Measurements from ENCODE around the gene FOXD2. TPM values are rescaled to one million over a fixed set of nuclear protein-coding genes. Genes with fewer than 3 reads are reported as not detected.

Gene FOXD2
- total RNA-seq, 1 experiment from 2014 or later = 0.17 TPM

DNA sequence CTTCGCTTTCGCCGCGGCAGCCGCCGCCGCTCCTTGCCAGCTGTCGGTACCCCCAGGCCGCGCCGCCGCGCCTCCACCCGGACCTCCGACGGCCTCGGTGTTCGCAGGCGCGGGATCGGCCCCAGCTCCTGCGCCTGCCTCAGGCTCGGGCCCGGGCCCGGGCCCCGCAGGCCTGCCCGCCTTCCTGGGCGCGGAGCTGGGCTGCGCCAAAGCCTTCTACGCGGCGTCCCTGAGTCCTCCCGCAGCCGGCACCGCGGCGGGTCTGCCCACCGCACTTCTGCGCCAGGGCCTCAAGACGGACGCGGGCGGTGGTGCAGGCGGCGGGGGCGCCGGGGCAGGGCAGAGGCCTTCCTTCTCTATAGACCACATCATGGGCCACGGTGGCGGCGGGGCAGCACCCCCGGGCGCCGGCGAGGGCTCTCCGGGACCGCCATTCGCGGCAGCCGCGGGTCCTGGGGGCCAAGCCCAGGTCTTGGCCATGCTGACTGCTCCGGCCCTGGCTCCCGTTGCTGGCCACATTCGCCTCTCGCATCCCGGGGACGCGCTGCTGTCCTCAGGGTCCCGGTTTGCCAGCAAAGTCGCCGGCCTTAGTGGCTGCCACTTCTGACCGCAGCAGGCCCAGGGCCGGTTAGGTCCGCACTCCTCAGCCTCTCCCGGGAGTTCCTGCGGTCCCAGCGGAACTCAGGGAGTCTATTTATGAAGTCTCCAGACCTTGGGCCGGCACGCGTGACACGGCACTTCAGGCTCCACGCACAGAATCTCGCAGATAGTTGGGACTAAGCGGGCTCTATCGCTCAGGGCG is 1.4 kb downstream of the FOXD2 start:
- Histone ChIP-seq H3K4me3 (ENCODE audit: low read depth, low read length, poor library complexity, severe bottlenecking) (no peak overlapping the region), H3K36me3 (ENCODE audit: insufficient read depth, low read length, poor library complexity, severe bottlenecking) (no peaks in the 10 kb centered on the region), H3K4me1 (ENCODE audit: insufficient read depth, low read length, poor library complexity, severe bottlenecking) (peaks cover 6% of the 10 kb centered on the region), H3K27ac (ENCODE audit: low read depth, low read length, poor library complexity, severe bottlenecking) (no peak overlapping the region), H3K27me3 (replicated peaks; ENCODE audit: insufficient read depth, low read depth, low read length, poor library complexity) (peaks cover 60% of the 10 kb centered on the region), H3K9me3 (ENCODE audit: low read depth, low read length, poor library complexity, severe bottlenecking) (no peaks in the 10 kb centered on the region)
- no peak for DNase-seq (ENCODE audit: low spot score)
- intact Hi-C loops (cut with micrococcal nuclease; ENCODE audit: unreplicated experiment) = loop anchor here (10.0 kb wide), 1 partner anchor 146 kb away; no protein-coding TSS in a partner anchor
- BruUV-seq (replicated peaks) = no TSS peak
- ChIA-PET POLR2A (ENCODE audit: low non-redundant PET) (no interaction called here), CTCF (no interaction called here)
- TF ChIP-seq CTCF (conservative IDR thresholded peaks at IDR 0.05; ENCODE audit: low read depth, low read length) = no peak
- TF ChIP-seq EZH2 (IDR thresholded peaks at IDR 0.05; ENCODE audit: borderline replicate concordance, low read depth, low read length, poor library complexity, severe bottlenecking) = no peak

DNA sequence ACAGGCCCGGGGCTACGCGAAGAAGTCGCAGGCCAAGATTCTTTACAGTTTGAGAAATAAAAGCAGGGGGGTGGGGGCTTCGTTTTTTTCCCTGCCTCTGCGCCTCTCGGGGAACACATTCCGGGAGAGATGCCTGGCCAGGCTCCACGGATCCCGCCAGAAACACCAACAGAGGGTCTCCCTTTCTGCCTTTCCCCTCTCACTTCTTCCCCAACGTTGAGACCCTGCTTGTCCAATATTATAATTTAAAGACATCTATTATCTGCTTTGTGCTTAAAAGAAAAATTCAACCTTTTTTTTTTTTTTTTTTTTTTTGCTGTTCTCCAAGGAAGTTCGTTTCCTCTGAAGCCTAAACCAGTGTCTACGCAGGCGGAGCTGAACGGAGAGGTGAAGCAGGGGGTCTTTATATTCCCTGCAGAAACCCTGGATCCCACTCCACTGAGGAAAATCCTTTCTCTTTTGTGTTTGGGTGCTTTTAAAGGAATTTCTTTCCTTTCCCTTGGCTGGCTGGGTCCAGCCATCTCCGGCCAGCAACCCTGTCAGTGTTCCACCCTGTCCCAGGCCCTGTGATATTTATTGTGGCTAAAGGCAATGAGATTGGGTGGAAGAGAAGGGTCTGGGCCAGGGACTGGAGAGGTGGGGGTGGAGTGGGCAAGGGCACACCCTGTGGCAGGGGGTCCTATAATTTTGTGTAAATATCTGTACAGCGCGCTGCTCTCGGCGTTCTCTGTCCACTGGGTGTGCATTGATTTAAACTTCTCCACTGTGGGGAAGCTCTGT is 2.2 kb downstream of the FOXD2 start:
- BruUV-seq (replicated peaks) = no TSS peak
- Histone ChIP-seq H3K4me3 (ENCODE audit: low read depth, low read length, poor library complexity, severe bottlenecking) (no peak overlapping the region), H3K27ac (ENCODE audit: low read depth, low read length, poor library complexity, severe bottlenecking) (no peak overlapping the region), H3K9me3 (ENCODE audit: low read depth, low read length, poor library complexity, severe bottlenecking) (no peaks in the 10 kb centered on the region), H3K4me1 (ENCODE audit: insufficient read depth, low read length, poor library complexity, severe bottlenecking) (no peaks in the 10 kb centered on the region), H3K27me3 (replicated peaks; ENCODE audit: insufficient read depth, low read depth, low read length, poor library complexity) (peaks cover 66% of the 10 kb centered on the region), H3K36me3 (ENCODE audit: insufficient read depth, low read length, poor library complexity, severe bottlenecking) (no peaks in the 10 kb centered on the region)
- DNase-seq (ENCODE audit: low spot score) = no peak
- POLR2A ChIA-PET (ENCODE audit: low non-redundant PET) = no interaction called here
- CTCF ChIA-PET = no interaction called here
- TF ChIP-seq CTCF (conservative IDR thresholded peaks at IDR 0.05; ENCODE audit: low read depth, low read length) (no peak), EZH2 (IDR thresholded peaks at IDR 0.05; ENCODE audit: borderline replicate concordance, low read depth, low read length, poor library complexity, severe bottlenecking) (no peak)
- intact Hi-C loops (cut with micrococcal nuclease; ENCODE audit: unreplicated experiment) = loop anchor here (10.0 kb wide), 1 partner anchor 145 kb away; no protein-coding TSS in a partner anchor

DNA sequence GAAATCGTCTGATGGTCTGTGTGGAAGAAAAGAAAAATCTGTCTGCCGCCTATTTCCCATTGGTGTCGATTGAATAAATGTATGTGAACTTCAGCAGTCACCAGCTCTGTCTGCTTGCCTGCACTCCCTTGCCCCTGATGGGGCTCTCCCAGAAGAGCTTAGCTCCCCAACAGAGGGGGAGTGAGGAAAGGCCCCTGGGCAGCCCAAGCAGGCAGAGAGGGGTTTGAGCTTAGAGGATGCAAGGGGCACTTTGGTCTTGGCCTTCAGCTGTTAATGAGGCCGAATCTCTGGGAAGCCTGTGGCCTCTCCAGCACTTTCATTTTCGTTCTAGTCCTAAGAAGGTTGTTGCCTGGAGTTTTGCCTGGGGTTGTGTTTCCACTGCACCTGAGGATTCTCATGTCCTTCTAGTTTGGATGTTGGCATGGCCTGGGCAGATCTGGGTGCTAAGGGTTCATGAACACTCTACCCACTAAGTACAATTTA is 2.8 kb downstream of the FOXD2 start:
- intact Hi-C loops (cut with micrococcal nuclease; ENCODE audit: unreplicated experiment) = no loop called here
- TF ChIP-seq CTCF (conservative IDR thresholded peaks at IDR 0.05; ENCODE audit: low read depth, low read length) (no peak), EZH2 (IDR thresholded peaks at IDR 0.05; ENCODE audit: borderline replicate concordance, low read depth, low read length, poor library complexity, severe bottlenecking) (no peak)
- DNase-seq (ENCODE audit: low spot score) = no peak
- no peaks in the 10 kb centered on the region for H3K36me3 ChIP-seq (ENCODE audit: insufficient read depth, low read length, poor library complexity, severe bottlenecking)
- H3K27ac ChIP-seq (ENCODE audit: low read depth, low read length, poor library complexity, severe bottlenecking) = no peak overlapping the region
- H3K27me3 ChIP-seq (replicated peaks; ENCODE audit: insufficient read depth, low read depth, low read length, poor library complexity) = peaks cover 73% of the 10 kb centered on the region
- no peaks in the 10 kb centered on the region for H3K9me3 ChIP-seq (ENCODE audit: low read depth, low read length, poor library complexity, severe bottlenecking)
- no peak overlapping the region for H3K4me3 ChIP-seq (ENCODE audit: low read depth, low read length, poor library complexity, severe bottlenecking)
- CTCF ChIA-PET = no interaction called here
- H3K4me1 ChIP-seq (ENCODE audit: insufficient read depth, low read length, poor library complexity, severe bottlenecking) = no peaks in the 10 kb centered on the region
- no TSS peak for BruUV-seq (replicated peaks)
- POLR2A ChIA-PET (ENCODE audit: low non-redundant PET) = no interaction called here
